H1 (cell line): Measurements from ENCODE around the gene CDKN2A. TPM values are rescaled to one million over a fixed set of nuclear protein-coding genes. Genes with fewer than 3 reads are reported as not detected.
A peak's percentile ranks its signal among the peaks of the same experiment; 100 is the strongest.

Source experiments
- CTCF ChIA-PET: fragments of 300-600 bp; sonication (Branson Sonifier 250); formaldehyde crosslinking; loops from one replicate; lab custom pipeline; 2021; ENCODE audit not compliant: partially characterized antibody; lab: Charles Lee
- POLR2A ChIA-PET: fragments of 300-600 bp; sonication (Branson Sonifier 250); formaldehyde crosslinking; loops from one replicate; lab custom pipeline; 2021; ENCODE audit warnings: inconsistent platforms; ENCODE audit not compliant: partially characterized antibody; lab: Charles Lee
- DNase-seq, 2 experiments: peaks; one replicate each; pipeline versions ENCODE4 v3.0.0 to v3.0.0-alpha.2; 2010 to 2022; ENCODE audit warnings: low spot score in 2 of 2, low read depth in 1 of 2, mixed read lengths in 1 of 2
- FAIRE-seq: peaks from 2 replicates; lab custom pipeline; 2011; peaks lifted over from hg19 to GRCh38; lab: Jason Lieb, UNC
- H2AFZ ChIP-seq: 2 replicates; pipeline ENCODE4 v1.8.1; 2012; ENCODE audit warnings: low read length, inconsistent platforms
- H2AK5ac ChIP-seq: 2 replicates; pipeline ENCODE4 v1.6.1; 2013; ENCODE audit warnings: low read depth, low read length
- H2BK120ac ChIP-seq: replicated peaks from 2 replicates; pipeline ENCODE3; 2013; ENCODE audit warnings: low read depth, low read length, inconsistent platforms
- H2BK12ac ChIP-seq: 2 replicates; pipeline ENCODE4 v1.6.1; 2013; ENCODE audit warnings: low read depth, low read length
- H2BK15ac ChIP-seq: 2 replicates; pipeline ENCODE4 v1.6.1; 2013; ENCODE audit warnings: low read length
- H2BK20ac ChIP-seq: 2 replicates; pipeline ENCODE4 v1.6.1; 2013; ENCODE audit warnings: low read length
- H2BK5ac ChIP-seq: 2 replicates; pipeline ENCODE4 v1.6.1; 2013; ENCODE audit warnings: low read depth, low read length
- H3K14ac ChIP-seq: 2 replicates; pipeline ENCODE4 v1.6.1; 2013; ENCODE audit warnings: inconsistent platforms; ENCODE audit not compliant: insufficient read length
- H3K18ac ChIP-seq: 2 replicates; pipeline ENCODE4 v1.6.1; 2013; ENCODE audit warnings: low read length; ENCODE audit errors: extremely low read depth
- H3K23ac ChIP-seq: 2 replicates; pipeline ENCODE4 v1.6.1; 2013; ENCODE audit warnings: inconsistent platforms; ENCODE audit not compliant: insufficient read length
- H3K23me2 ChIP-seq: 2 replicates; pipeline ENCODE4 v1.6.1; 2013; ENCODE audit warnings: low read depth, low read length
- H3K27ac ChIP-seq: 2 replicates; pipeline ENCODE4 v1.6.1; 2011; ENCODE audit warnings: low read depth, low read length, inconsistent platforms
- H3K27me3 ChIP-seq, 4 experiments: replicated peaks in 1 of 4; 1 replicate in 1 of 4; 2 replicates in 3 of 4; pipeline versions ENCODE4 v1.6.1 to v1.8.1; 2011 to 2013; ENCODE audit warnings: low read length in 3 of 4, mild to moderate bottlenecking in 3 of 4, inconsistent platforms in 2 of 4, mixed read lengths in 2 of 4, moderate library complexity in 1 of 4; ENCODE audit not compliant: control insufficient read depth in 3 of 4, insufficient read depth in 3 of 4; ENCODE audit errors: extremely low read depth in 1 of 4
- H3K36me3 ChIP-seq, 4 experiments: 2 replicates each; pipeline versions ENCODE4 v1.6.1 to v1.8.1; 2011 to 2013; ENCODE audit warnings: mild to moderate bottlenecking in 4 of 4, low read length in 3 of 4, moderate library complexity in 2 of 4, control low read depth in 1 of 4, inconsistent platforms in 1 of 4; ENCODE audit not compliant: insufficient read depth in 4 of 4, control insufficient read depth in 2 of 4
- H3K4ac ChIP-seq: replicated peaks from 2 replicates; pipeline ENCODE3; 2013; ENCODE audit warnings: low read length, low read depth, mixed read lengths, inconsistent platforms; ENCODE audit not compliant: insufficient read length
- H3K4me1 ChIP-seq, 4 experiments: replicated peaks in 1 of 4; 1 replicate in 1 of 4; 2 replicates in 3 of 4; pipeline versions ENCODE4 v1.6.1 to v1.8.1; 2011 to 2013; ENCODE audit warnings: low read length in 3 of 4, inconsistent platforms in 2 of 4, mixed read lengths in 1 of 4; ENCODE audit not compliant: insufficient read depth in 4 of 4, control insufficient read depth in 3 of 4
- H3K4me2 ChIP-seq, 2 experiments: 2 replicates each; pipeline versions ENCODE4 v1.6.1 to v1.8.1; 2011 to 2013; ENCODE audit warnings: low read depth in 2 of 2, low read length in 2 of 2, control low read depth in 1 of 2, inconsistent platforms in 1 of 2, mild to moderate bottlenecking in 1 of 2; ENCODE audit not compliant: insufficient read depth in 1 of 2
- H3K4me3 ChIP-seq, 4 experiments: fragments of 200-600, 300-600 bp in 1 of 4; sonication (generic), shearing (Covaris generic), sonication (Bioruptor Twin) in 1 of 4; 2 replicates each; pipeline versions ENCODE4 v1.5.1 to v1.8.1; 2011 to 2016; ENCODE audit warnings: low read length in 4 of 4, low read depth in 3 of 4, control low read depth in 2 of 4, inconsistent platforms in 2 of 4, mild to moderate bottlenecking in 2 of 4, mixed read lengths in 1 of 4, moderate library complexity in 1 of 4; ENCODE audit not compliant: insufficient read depth in 2 of 4; ENCODE audit errors: extremely low read depth in 1 of 4
- H3K56ac ChIP-seq: replicated peaks from 2 replicates; pipeline ENCODE3; 2013; ENCODE audit warnings: low read depth, mild to moderate bottlenecking, mixed read lengths, low read length, inconsistent platforms; ENCODE audit not compliant: insufficient read length
- H3K79me1 ChIP-seq: 2 replicates; pipeline ENCODE4 v1.6.1; 2013; ENCODE audit warnings: low read depth, low read length, control low read depth
- H3K79me2 ChIP-seq, 2 experiments: 2 replicates each; pipeline versions ENCODE4 v1.6.1 to v1.8.1; 2012 to 2013; ENCODE audit warnings: low read length in 2 of 2, mild to moderate bottlenecking in 2 of 2, inconsistent platforms in 1 of 2; ENCODE audit not compliant: insufficient read depth in 2 of 2, control insufficient read depth in 1 of 2
- H3K9ac ChIP-seq, 4 experiments: replicated peaks in 1 of 4; 1 replicate in 1 of 4; 2 replicates in 3 of 4; pipeline versions ENCODE4 v1.6.1 to v1.8.1; 2011 to 2013; ENCODE audit warnings: low read depth in 3 of 4, low read length in 3 of 4, control low read depth in 2 of 4, mild to moderate bottlenecking in 2 of 4, moderate library complexity in 2 of 4, inconsistent platforms in 1 of 4; ENCODE audit errors: extremely low read depth in 1 of 4
- H3K9me3 ChIP-seq, 2 experiments: 2 replicates each; pipeline versions ENCODE4 v1.6.1 to v1.8.1; 2012 to 2013; ENCODE audit warnings: mild to moderate bottlenecking in 2 of 2, moderate library complexity in 2 of 2, control low read depth in 1 of 2, inconsistent platforms in 1 of 2, low read depth in 1 of 2, low read length in 1 of 2, mixed read lengths in 1 of 2; ENCODE audit not compliant: insufficient read depth in 2 of 2
- H4K20me1 ChIP-seq, 2 experiments: replicated peaks in 1 of 2; 2 replicates each; pipeline versions ENCODE3 to v1.8.1; 2011 to 2013; ENCODE audit warnings: inconsistent platforms in 2 of 2, low read length in 2 of 2, mild to moderate bottlenecking in 1 of 2; ENCODE audit not compliant: insufficient read depth in 2 of 2, control insufficient read depth in 1 of 2
- H4K5ac ChIP-seq: 2 replicates; pipeline ENCODE4 v1.6.1; 2013; ENCODE audit warnings: low read length, low read depth, mixed read lengths, inconsistent platforms; ENCODE audit not compliant: insufficient read length
- H4K8ac ChIP-seq: 2 replicates; pipeline ENCODE4 v1.8.0; 2013; ENCODE audit warnings: mild to moderate bottlenecking, moderate library complexity, low read length, inconsistent platforms; ENCODE audit not compliant: insufficient read depth; ENCODE audit errors: extremely low read depth
- H4K91ac ChIP-seq: replicated peaks from 2 replicates; pipeline ENCODE3; 2013; ENCODE audit warnings: low read length, mixed read lengths, inconsistent platforms; ENCODE audit not compliant: insufficient read length
- ASH2L ChIP-seq: fragments of 200-600, 300-600 bp; sonication (generic); IDR thresholded peaks from one replicate; pipeline ENCODE4 v1.7.1; 2017; ENCODE audit warnings: low read length
- CHD1 ChIP-seq: IDR thresholded peaks from 2 replicates; pipeline ENCODE4 v1.6.1; 2012; ENCODE audit warnings: low read depth, low read length, improper control_type of control experiment
- POU5F1 ChIP-seq: IDR thresholded peaks from 2 replicates; pipeline ENCODE4 v1.6.1; 2011; ENCODE audit warnings: low read depth, mild to moderate bottlenecking, low read length, moderate library complexity
- RXRA ChIP-seq: IDR thresholded peaks from 2 replicates; pipeline ENCODE4 v1.6.1; 2011; ENCODE audit warnings: low read depth, mild to moderate bottlenecking, low read length, moderate library complexity; ENCODE audit not compliant: insufficient read depth
- WGBS, 2 experiments: shearing (Covaris generic) in 1 of 2; methylation state at CpG; one replicate each; pipeline versions ENCODE4 v1.1.6 to v1.1.7; 2013 to 2015; ENCODE audit warnings: low lambda C conversion rate in 2 of 2, mixed read lengths in 2 of 2, inconsistent platforms in 1 of 2, low coverage in 1 of 2, missing lambda C conversion rate in 1 of 2; ENCODE audit not compliant: insufficient replicate concordance in 2 of 2, insufficient coverage in 1 of 2, insufficient read length in 1 of 2; ENCODE audit errors: extremely low coverage in 1 of 2, missing lambda C conversion rate in 1 of 2; 5-methylcytosine and 5-hydroxymethylcytosine counted together
- polyA plus RNA-seq, 7 experiments: library from polyadenylated mRNA; depleted of rRNA in 3 of 7; stranded (reverse) in 5 of 7; unstranded in 2 of 7; fragments of >200 nt in 5 of 7; fragments of 200-250 nt in 2 of 7; gene quantifications; 1 replicate in 5 of 7; 2 replicates in 1 of 7; 4 replicates in 1 of 7; pipeline versions ENCODE4 v1.2.1 to v1.2.3, GENCODE V29; 2011 to 2013; ENCODE audit warnings: missing spikeins in 2 of 7, mixed read lengths in 2 of 7
- total RNA-seq: library from RNA; stranded (reverse); fragmentation: NEBNext Ultra II Directional; extraction: Animal tissue kit (Norgen Biotek cat#: 25700); gene quantifications from 2 replicates; pipeline ENCODE4 v1.2.1, GENCODE V29; 2021
- TF ChIP-seq, protein P1 (sequence below): IDR thresholded peaks from 2 replicates; pipeline ENCODE4 v1.6.1; 2011; ENCODE audit warnings: low read length, improper control_type of control experiment

The CDKN2A gene
- total and polyA plus RNA-seq, 2 of the 8 experiments (the other 6 are each of a cell fraction or from before 2014, with no cell fraction given), result 0.51 to 0.73 TPM

GRCh38 chr9:21994556-21995005, 389 bp upstream of the CDKN2A start, which contains the start of gene CDKN2B-AS1:
CDKN2B-AS1 (plus strand) TSS chr9:21994791.
- Histone ChIP-seq H2AK5ac (no peak within 1 kb of the TSS), H3K9me3 (no peaks in the 10 kb centered on the region), H2BK12ac (peak within 1 kb of the TSS; percentile 62; the same call in 1 of the 2 replicates), H2BK5ac (0 out of 2 replicates have a peak within 1 kb of the TSS, but pooled peaks have one; percentile 35), H3K9ac (no peak within 1 kb of the TSS), H3K23ac (no peak within 1 kb of the TSS), H3K23me2 (peaks cover 26% of the 10 kb centered on the region), H3K4me1 (peaks cover 5 to 30% (median 13%) of the 10 kb centered on the region in 4 experiments; a peak in 6 of 7 replicates), H3K18ac (no peak within 1 kb of the TSS; the same call in none of the 2 replicates), H2BK120ac (no peak within 1 kb of the TSS), H3K14ac (no peak within 1 kb of the TSS), H3K27ac (no peak within 1 kb of the TSS), H4K5ac (no peak within 1 kb of the TSS), H2AFZ (peak within 1 kb of the TSS; percentile 28; the same call in 1 of the 2 replicates), H4K20me1 (peaks cover 0 to 13% of the 10 kb centered on the region in 2 experiments), H3K36me3 (no peaks in the 10 kb centered on the region), H3K27me3 (peaks cover 33 to 79% (median 61%) of the 10 kb centered on the region in 4 experiments), H2BK20ac (no peak within 1 kb of the TSS), H3K79me2 (no peaks in the 10 kb centered on the region), H4K91ac (no peak within 1 kb of the TSS), H3K4ac (no peak within 1 kb of the TSS), H3K79me1 (no peaks in the 10 kb centered on the region), H4K8ac (peak within 1 kb of the TSS; percentile 62; the same call in 1 of the 2 replicates)
- POLR2A ChIA-PET, result interaction anchor here (1.3 to 2.1 kb wide), 3 partner anchors 14 to 26 kb away, joined by 5 to 10 read pairs (median 5); partner anchors contain the start of gene CDKN2B
- no peak for FAIRE-seq
- DNase-seq, result peak in 1 of 2 experiments; percentile 74
- CTCF ChIA-PET, result interaction anchor here (0.9 to 6.5 kb wide), 6 partner anchors 13 to 125 kb away, joined by 3 to 46 read pairs (median 5); partner anchors contain the start of gene CDKN2B
- no peak for TF ChIP-seq RXRA
- no peak for TF ChIP-seq CHD1
- TF ChIP-seq, protein P1, sequence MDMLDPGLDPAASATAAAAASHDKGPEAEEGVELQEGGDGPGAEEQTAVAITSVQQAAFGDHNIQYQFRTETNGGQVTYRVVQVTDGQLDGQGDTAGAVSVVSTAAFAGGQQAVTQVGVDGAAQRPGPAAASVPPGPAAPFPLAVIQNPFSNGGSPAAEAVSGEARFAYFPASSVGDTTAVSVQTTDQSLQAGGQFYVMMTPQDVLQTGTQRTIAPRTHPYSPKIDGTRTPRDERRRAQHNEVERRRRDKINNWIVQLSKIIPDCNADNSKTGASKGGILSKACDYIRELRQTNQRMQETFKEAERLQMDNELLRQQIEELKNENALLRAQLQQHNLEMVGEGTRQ, result peak; percentile 28; the same call in 1 of the 2 replicates
- no peak for TF ChIP-seq ASH2L
- no peak for TF ChIP-seq POU5F1
- TF ChIP-seq, all 59 proteins: peak for 1
- no peak within 1 kb of the TSS for H2BK15ac ChIP-seq
- H3K4me3 ChIP-seq, result peak within 1 kb of the TSS; percentile 47 to 80 (median 75)
- H3K56ac ChIP-seq, result peak within 1 kb of the TSS; percentile 73
- peak within 1 kb of the TSS; percentile 86 to 95 for H3K4me2 ChIP-seq
- WGBS, 2 experiments, result 1% methylated on average over 14 of the region's 43 CpGs; no CpG with 5 or more reads in 1 of the 2 experiments
